Measurements from ENCODE around the gene TNP1. TPM values are rescaled to one million over a fixed set of nuclear protein-coding genes. Genes with fewer than 3 reads are reported as not detected.

TNP1 gene
- total RNA-seq, 1 experiment from 2014 or later: not detected

DNA sequence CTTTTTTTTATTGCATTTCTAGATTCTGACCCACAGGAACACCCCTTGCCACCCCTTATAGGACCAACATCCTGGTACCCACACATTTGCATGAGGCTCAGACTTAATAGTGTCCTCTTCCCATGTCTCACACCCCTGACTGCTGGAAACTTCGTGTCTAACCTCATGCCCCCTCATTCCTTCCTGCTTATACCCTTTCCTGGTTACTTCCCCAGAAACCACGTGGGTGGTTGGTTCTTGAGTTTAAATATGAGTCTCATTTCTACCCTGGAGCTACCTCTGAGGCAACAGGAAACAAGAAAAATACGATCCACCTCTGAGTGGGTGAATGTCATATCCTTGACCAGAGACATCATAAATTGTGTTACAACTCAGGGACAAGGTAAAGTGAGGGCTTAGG, 1.6 kb downstream of the TNP1 start:
- ChIA-PET CTCF (no interaction called here), POLR2A (interaction anchor here (0.7 kb wide), 1 partner anchor 446 kb away, joined by 3 read pairs; no protein-coding TSS in a partner anchor)
- Mint-ChIP-seq H3K36me3 (ENCODE audit: insufficient read depth, unreplicated experiment) (no peaks in the 10 kb centered on the region), H3K27me3 (ENCODE audit: insufficient read depth, unreplicated experiment) (peaks cover 26% of the 10 kb centered on the region), H3K27ac (ENCODE audit: low read depth, unreplicated experiment) (no peak overlapping the region), H3K9me3 (ENCODE audit: unreplicated experiment) (no peaks in the 10 kb centered on the region), H3K4me1 (ENCODE audit: insufficient read depth, unreplicated experiment) (peaks cover 8% of the 10 kb centered on the region), H3K4me3 (ENCODE audit: unreplicated experiment) (no peak overlapping the region)
- intact Hi-C loops (cut with micrococcal nuclease): no loop called here
- no TSS peak for BruUV-seq (replicated peaks)
- no peak for DNase-seq (ENCODE audit: unreplicated experiment)
- TF ChIP-seq, protein P1, sequence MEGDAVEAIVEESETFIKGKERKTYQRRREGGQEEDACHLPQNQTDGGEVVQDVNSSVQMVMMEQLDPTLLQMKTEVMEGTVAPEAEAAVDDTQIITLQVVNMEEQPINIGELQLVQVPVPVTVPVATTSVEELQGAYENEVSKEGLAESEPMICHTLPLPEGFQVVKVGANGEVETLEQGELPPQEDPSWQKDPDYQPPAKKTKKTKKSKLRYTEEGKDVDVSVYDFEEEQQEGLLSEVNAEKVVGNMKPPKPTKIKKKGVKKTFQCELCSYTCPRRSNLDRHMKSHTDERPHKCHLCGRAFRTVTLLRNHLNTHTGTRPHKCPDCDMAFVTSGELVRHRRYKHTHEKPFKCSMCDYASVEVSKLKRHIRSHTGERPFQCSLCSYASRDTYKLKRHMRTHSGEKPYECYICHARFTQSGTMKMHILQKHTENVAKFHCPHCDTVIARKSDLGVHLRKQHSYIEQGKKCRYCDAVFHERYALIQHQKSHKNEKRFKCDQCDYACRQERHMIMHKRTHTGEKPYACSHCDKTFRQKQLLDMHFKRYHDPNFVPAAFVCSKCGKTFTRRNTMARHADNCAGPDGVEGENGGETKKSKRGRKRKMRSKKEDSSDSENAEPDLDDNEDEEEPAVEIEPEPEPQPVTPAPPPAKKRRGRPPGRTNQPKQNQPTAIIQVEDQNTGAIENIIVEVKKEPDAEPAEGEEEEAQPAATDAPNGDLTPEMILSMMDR (IDR thresholded peaks at IDR 0.05; ENCODE audit: unreplicated experiment): no peak

DNA sequence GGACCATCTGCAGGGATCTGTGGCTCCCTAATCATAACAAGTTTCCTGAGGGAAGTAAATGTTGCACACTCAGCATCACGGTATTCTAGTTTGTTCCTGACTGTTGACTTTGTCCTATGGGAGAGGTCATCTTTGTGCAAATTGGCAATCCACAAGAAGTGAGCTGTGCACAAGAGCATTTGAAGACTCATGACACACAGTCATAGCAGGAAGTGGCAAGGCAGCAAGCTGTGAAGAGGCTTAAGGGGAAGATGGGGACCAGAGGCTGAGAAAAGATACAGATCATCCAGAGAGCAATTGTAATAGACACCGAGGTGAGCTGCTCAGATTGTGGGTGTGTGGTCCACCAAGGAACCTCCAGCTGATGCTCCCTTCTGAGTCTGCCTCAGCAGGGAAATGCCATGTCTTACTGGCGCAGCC, 2.7 kb downstream of the TNP1 start:
- TF ChIP-seq, protein P1 (IDR thresholded peaks at IDR 0.05; ENCODE audit: unreplicated experiment): no peak
- Mint-ChIP-seq H3K4me1 (ENCODE audit: insufficient read depth, unreplicated experiment) (peaks cover 8% of the 10 kb centered on the region), H3K27ac (ENCODE audit: low read depth, unreplicated experiment) (no peak overlapping the region), H3K27me3 (ENCODE audit: insufficient read depth, unreplicated experiment) (peaks cover 19% of the 10 kb centered on the region), H3K4me3 (ENCODE audit: unreplicated experiment) (no peak overlapping the region), H3K9me3 (ENCODE audit: unreplicated experiment) (no peaks in the 10 kb centered on the region), H3K36me3 (ENCODE audit: insufficient read depth, unreplicated experiment) (no peaks in the 10 kb centered on the region)
- intact Hi-C loops (cut with micrococcal nuclease): no loop called here
- BruUV-seq (replicated peaks): no TSS peak
- no peak for DNase-seq (ENCODE audit: unreplicated experiment)
- ChIA-PET CTCF (interaction anchor here (0.8 kb wide), 1 partner anchor 1785 kb away, joined by 3 read pairs; no protein-coding TSS in a partner anchor), POLR2A (no interaction called here)

DNA sequence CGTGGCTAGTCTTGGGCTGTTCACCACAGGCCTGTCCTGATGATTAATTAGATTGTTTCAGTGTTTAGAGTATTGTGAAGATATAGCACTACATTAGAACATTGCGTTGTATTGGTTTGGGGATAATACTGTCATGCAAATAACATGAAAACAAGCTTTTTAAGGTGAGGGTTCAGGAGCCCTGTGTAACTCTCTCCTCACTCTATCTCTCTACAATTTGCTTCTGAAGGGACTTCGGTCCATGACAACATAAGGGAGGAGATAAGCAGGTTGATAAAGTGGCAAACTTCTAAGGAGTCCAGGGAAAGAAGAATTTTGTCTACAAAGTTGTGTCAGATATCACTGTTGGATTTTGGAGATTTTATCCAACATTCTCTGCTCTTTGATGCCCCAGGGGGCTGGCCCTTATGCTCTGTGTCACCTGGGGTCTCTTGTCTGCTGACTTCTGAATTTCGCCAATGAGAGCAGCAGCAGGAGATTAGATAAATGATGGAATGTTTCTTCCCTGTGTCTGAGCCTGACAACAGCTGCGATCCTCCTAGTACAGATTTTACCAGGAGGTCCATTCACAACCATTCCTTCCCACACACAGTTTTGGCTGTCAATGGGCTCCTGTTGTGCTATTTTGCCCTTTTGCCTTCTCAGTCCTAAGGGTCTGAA, 3.3 kb downstream of the TNP1 start:
- TF ChIP-seq, protein P1 (IDR thresholded peaks at IDR 0.05; ENCODE audit: unreplicated experiment): no peak
- CTCF ChIA-PET: interaction anchor here (1.1 kb wide), 1 partner anchor 654 kb away, joined by 3 read pairs; no protein-coding TSS in a partner anchor
- POLR2A ChIA-PET: no interaction called here
- Mint-ChIP-seq H3K27me3 (ENCODE audit: insufficient read depth, unreplicated experiment) (peaks cover 15% of the 10 kb centered on the region), H3K4me3 (ENCODE audit: unreplicated experiment) (no peak overlapping the region), H3K4me1 (ENCODE audit: insufficient read depth, unreplicated experiment) (peaks cover 8% of the 10 kb centered on the region), H3K36me3 (ENCODE audit: insufficient read depth, unreplicated experiment) (no peaks in the 10 kb centered on the region), H3K9me3 (ENCODE audit: unreplicated experiment) (no peaks in the 10 kb centered on the region), H3K27ac (ENCODE audit: low read depth, unreplicated experiment) (no peak overlapping the region)
- intact Hi-C loops (cut with micrococcal nuclease): no loop called here
- no TSS peak for BruUV-seq (replicated peaks)
- DNase-seq (ENCODE audit: unreplicated experiment): no peak

DNA sequence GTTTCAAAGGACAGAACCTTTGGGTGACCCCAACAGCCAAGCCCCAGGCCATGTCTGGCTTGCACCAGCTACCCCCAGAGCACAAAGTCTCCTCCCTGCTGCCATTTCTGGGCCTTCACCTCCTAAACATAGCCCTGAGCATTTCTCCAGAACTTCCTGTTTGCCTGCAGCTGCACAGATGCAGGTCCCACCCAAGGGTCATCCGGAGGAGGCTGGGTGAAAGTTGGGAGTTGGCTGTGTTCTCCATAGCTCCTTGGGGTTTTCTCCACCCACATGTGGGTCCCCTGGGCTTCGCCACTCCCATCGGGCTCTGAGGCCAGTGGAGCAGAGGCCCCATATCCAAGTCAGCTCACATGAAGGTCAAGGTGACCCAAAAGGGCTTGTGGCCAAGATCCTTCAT, 4.3 kb downstream of the TNP1 start:
- no TSS peak for BruUV-seq (replicated peaks)
- H3K9me3 Mint-ChIP-seq (ENCODE audit: unreplicated experiment): no peaks in the 10 kb centered on the region
- intact Hi-C loops (cut with micrococcal nuclease): no loop called here
- H3K36me3 Mint-ChIP-seq (ENCODE audit: insufficient read depth, unreplicated experiment): no peaks in the 10 kb centered on the region
- H3K27me3 Mint-ChIP-seq (ENCODE audit: insufficient read depth, unreplicated experiment): peaks cover 15% of the 10 kb centered on the region
- H3K27ac Mint-ChIP-seq (ENCODE audit: low read depth, unreplicated experiment): no peak overlapping the region
- TF ChIP-seq, protein P1 (IDR thresholded peaks at IDR 0.05; ENCODE audit: unreplicated experiment): no peak
- H3K4me3 Mint-ChIP-seq (ENCODE audit: unreplicated experiment): no peak overlapping the region
- POLR2A ChIA-PET: no interaction called here
- CTCF ChIA-PET: interaction anchor here (0.6 to 1.1 kb wide), 4 partner anchors 26 to 655 kb away, joined by 3 to 8 read pairs (median 4); no protein-coding TSS in a partner anchor
- peaks cover 8% of the 10 kb centered on the region for H3K4me1 Mint-ChIP-seq (ENCODE audit: insufficient read depth, unreplicated experiment)
- no peak for DNase-seq (ENCODE audit: unreplicated experiment)

Data from MCF 10A (cell line).